ENCODE results near the gene MLLT1. TPM values are rescaled to one million over a fixed set of nuclear protein-coding genes. Genes with fewer than 3 reads are reported as not detected.

MLLT1 gene
- total and polyA plus RNA-seq, 4 donors: 2.1 to 15.6 (median 7.3) TPM

- peaks cover 6 to 52% (median 10%) of the 10 kb centered on the region in 4 donors for H3K36me3 ChIP-seq (ENCODE audit: control insufficient read depth in 4 of 4, insufficient read depth in 3 of 4, low read depth in 1 of 4, low read length in 3 of 4)
- no peaks in the 10 kb centered on the region for H3K27me3 ChIP-seq (ENCODE audit: control insufficient read depth in 4 of 4, insufficient read depth in 4 of 4, low read length in 3 of 4)
- H3K4me3 ChIP-seq (ENCODE audit: low read depth in 1 of 3, low read length in 3 of 3): no peak overlapping the region
- 65% methylated on average over 28 of the region's 28 CpGs for WGBS
- no peak for DNase-seq (ENCODE audit: low spot score)
- no peak for TF ChIP-seq EGR1 (IDR thresholded peaks at IDR 0.05; ENCODE audit: low read depth in 2 of 2)
- peaks cover 6 to 30% (median 22%) of the 10 kb centered on the region in 4 donors for H3K4me1 ChIP-seq (ENCODE audit: control insufficient read depth in 4 of 4, insufficient read depth in 4 of 4, low read length in 3 of 4)
- H3K9me3 ChIP-seq (ENCODE audit: control insufficient read depth in 4 of 4, low read length in 3 of 4): no peaks in the 10 kb centered on the region
- H3K9ac ChIP-seq (ENCODE audit: low read depth in 1 of 2, low read length in 2 of 2): no peak overlapping the region
- peak overlapping the region; percentile 47 to 69 for H3K27ac ChIP-seq (ENCODE audit: low read depth in 1 of 2, low read length in 2 of 2)
Measured at GRCh38 chr19:6220385-6221191, 59.2 kb downstream of the MLLT1 start.

- Histone ChIP-seq H3K4me3 (ENCODE audit: low read depth in 1 of 3, low read length in 3 of 3) (no peak overlapping the region), H3K36me3 (ENCODE audit: control insufficient read depth in 4 of 4, insufficient read depth in 3 of 4, low read depth in 1 of 4, low read length in 3 of 4) (peaks cover 8 to 51% (median 10%) of the 10 kb centered on the region in 4 donors), H3K9me3 (ENCODE audit: control insufficient read depth in 4 of 4, low read length in 3 of 4) (no peaks in the 10 kb centered on the region), H3K4me1 (ENCODE audit: control insufficient read depth in 4 of 4, insufficient read depth in 4 of 4, low read length in 3 of 4) (peaks cover 6 to 30% (median 22%) of the 10 kb centered on the region in 4 donors), H3K27me3 (ENCODE audit: control insufficient read depth in 4 of 4, insufficient read depth in 4 of 4, low read length in 3 of 4) (no peaks in the 10 kb centered on the region), H3K9ac (ENCODE audit: low read depth in 1 of 2, low read length in 2 of 2) (no peak overlapping the region), H3K27ac (ENCODE audit: low read depth in 1 of 2, low read length in 2 of 2) (peak overlapping the region; percentile 47 to 69)
- TF ChIP-seq FOXA1 (IDR thresholded peaks at IDR 0.05): no peak
- TF ChIP-seq NR2F2 (IDR thresholded peaks at IDR 0.05): peak; percentile 25
- no peak for TF ChIP-seq EGR1 (IDR thresholded peaks at IDR 0.05; ENCODE audit: low read depth in 2 of 2)
- 71% methylated on average over 24 of the region's 24 CpGs for WGBS
- DNase-seq (ENCODE audit: low spot score): no peak
Measured at GRCh38 chr19:6219586-6220290, 60.0 kb downstream of the MLLT1 start.

DNA sequence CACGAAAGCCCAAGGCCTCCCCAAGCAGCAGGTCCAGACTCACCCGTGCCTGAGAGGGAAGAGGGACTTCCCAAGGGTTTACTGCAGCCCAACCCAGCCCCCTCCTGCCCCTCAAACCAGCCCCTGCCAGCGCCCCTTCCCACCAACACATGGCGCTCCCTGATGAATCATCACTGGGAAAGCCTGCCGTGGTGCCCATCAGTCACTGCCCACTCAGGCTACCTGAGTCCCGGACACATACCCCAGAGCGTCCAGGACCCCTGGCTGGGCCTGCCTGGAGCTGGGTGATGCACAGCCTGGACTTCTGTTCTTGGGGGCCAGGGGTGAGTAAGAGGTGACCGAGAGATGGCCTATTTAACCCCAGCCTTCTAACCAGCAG is 60.6 kb downstream of the MLLT1 start:
- WGBS: 77% methylated on average over 8 of the region's 8 CpGs
- H3K4me1 ChIP-seq (ENCODE audit: control insufficient read depth in 4 of 4, insufficient read depth in 4 of 4, low read length in 3 of 4): peaks cover 6 to 30% (median 22%) of the 10 kb centered on the region in 4 donors
- no peak overlapping the region for H3K9ac ChIP-seq (ENCODE audit: low read depth in 1 of 2, low read length in 2 of 2)

GRCh38 chr19:6218491-6219146 is 61.2 kb downstream of the MLLT1 start:
- no peaks in the 10 kb centered on the region for H3K9me3 ChIP-seq (ENCODE audit: control insufficient read depth in 4 of 4, low read length in 3 of 4)
- TF ChIP-seq, protein P1, sequence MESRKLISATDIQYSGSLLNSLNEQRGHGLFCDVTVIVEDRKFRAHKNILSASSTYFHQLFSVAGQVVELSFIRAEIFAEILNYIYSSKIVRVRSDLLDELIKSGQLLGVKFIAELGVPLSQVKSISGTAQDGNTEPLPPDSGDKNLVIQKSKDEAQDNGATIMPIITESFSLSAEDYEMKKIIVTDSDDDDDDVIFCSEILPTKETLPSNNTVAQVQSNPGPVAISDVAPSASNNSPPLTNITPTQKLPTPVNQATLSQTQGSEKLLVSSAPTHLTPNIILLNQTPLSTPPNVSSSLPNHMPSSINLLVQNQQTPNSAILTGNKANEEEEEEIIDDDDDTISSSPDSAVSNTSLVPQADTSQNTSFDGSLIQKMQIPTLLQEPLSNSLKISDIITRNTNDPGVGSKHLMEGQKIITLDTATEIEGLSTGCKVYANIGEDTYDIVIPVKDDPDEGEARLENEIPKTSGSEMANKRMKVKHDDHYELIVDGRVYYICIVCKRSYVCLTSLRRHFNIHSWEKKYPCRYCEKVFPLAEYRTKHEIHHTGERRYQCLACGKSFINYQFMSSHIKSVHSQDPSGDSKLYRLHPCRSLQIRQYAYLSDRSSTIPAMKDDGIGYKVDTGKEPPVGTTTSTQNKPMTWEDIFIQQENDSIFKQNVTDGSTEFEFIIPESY (IDR thresholded peaks at IDR 0.05): no peak
- TF ChIP-seq RAD21 (IDR thresholded peaks at IDR 0.05): peak; percentile 95 to 98
- TF ChIP-seq, protein P2, sequence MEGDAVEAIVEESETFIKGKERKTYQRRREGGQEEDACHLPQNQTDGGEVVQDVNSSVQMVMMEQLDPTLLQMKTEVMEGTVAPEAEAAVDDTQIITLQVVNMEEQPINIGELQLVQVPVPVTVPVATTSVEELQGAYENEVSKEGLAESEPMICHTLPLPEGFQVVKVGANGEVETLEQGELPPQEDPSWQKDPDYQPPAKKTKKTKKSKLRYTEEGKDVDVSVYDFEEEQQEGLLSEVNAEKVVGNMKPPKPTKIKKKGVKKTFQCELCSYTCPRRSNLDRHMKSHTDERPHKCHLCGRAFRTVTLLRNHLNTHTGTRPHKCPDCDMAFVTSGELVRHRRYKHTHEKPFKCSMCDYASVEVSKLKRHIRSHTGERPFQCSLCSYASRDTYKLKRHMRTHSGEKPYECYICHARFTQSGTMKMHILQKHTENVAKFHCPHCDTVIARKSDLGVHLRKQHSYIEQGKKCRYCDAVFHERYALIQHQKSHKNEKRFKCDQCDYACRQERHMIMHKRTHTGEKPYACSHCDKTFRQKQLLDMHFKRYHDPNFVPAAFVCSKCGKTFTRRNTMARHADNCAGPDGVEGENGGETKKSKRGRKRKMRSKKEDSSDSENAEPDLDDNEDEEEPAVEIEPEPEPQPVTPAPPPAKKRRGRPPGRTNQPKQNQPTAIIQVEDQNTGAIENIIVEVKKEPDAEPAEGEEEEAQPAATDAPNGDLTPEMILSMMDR (IDR thresholded peaks at IDR 0.05; ENCODE audit: low read depth, low read length, missing input control): peak; percentile 98
- peak; percentile 93 for DNase-seq (ENCODE audit: low spot score)
- H3K4me1 ChIP-seq (ENCODE audit: control insufficient read depth in 4 of 4, insufficient read depth in 4 of 4, low read length in 3 of 4): peaks cover 6 to 30% (median 22%) of the 10 kb centered on the region in 4 donors
- H3K27me3 ChIP-seq (ENCODE audit: control insufficient read depth in 4 of 4, insufficient read depth in 4 of 4, low read length in 3 of 4): no peaks in the 10 kb centered on the region
- H3K27ac ChIP-seq (ENCODE audit: low read depth in 1 of 2, low read length in 2 of 2): peak overlapping the region in 1 of 2 donors; percentile 43
- H3K36me3 ChIP-seq (ENCODE audit: control insufficient read depth in 4 of 4, insufficient read depth in 3 of 4, low read depth in 1 of 4, low read length in 3 of 4): peaks cover 8 to 48% (median 12%) of the 10 kb centered on the region in 4 donors
- H3K4me3 ChIP-seq (ENCODE audit: low read depth in 1 of 3, low read length in 3 of 3): no peak overlapping the region
- no peak overlapping the region for H3K9ac ChIP-seq (ENCODE audit: low read depth in 1 of 2, low read length in 2 of 2)
- 47% methylated on average over 18 of the region's 18 CpGs for WGBS

More for the DNA sequence above, 60.6 kb downstream of the MLLT1 start:
- no peak for DNase-seq (ENCODE audit: low spot score)
- TF ChIP-seq FOXA2 (IDR thresholded peaks at IDR 0.05) (no peak), HNF4G (IDR thresholded peaks at IDR 0.05) (no peak), JUND (IDR thresholded peaks at IDR 0.05) (no peak)
- TF ChIP-seq, protein P2 (IDR thresholded peaks at IDR 0.05; ENCODE audit: low read depth, low read length, missing input control): no peak
- Histone ChIP-seq H3K4me3 (ENCODE audit: low read depth in 1 of 3, low read length in 3 of 3) (no peak overlapping the region), H3K36me3 (ENCODE audit: control insufficient read depth in 4 of 4, insufficient read depth in 3 of 4, low read depth in 1 of 4, low read length in 3 of 4) (peaks cover 8 to 49% (median 10%) of the 10 kb centered on the region in 4 donors), H3K27me3 (ENCODE audit: control insufficient read depth in 4 of 4, insufficient read depth in 4 of 4, low read length in 3 of 4) (no peaks in the 10 kb centered on the region), H3K9me3 (ENCODE audit: control insufficient read depth in 4 of 4, low read length in 3 of 4) (no peaks in the 10 kb centered on the region), H3K27ac (ENCODE audit: low read depth in 1 of 2, low read length in 2 of 2) (peak overlapping the region in 1 of 2 donors; percentile 43)
